Gastroesophageal sphincter (tissue), 4 donors: ENCODE measurements around the gene CINP. TPM values are rescaled to one million over a fixed set of nuclear protein-coding genes. Genes with fewer than 3 reads are reported as not detected.

Experiments used
- ATAC-seq: fragments of 150-250 bp; one replicate; pipeline ENCODE4 v1.9.1; 2016; ENCODE audit warnings: mild to moderate bottlenecking, moderate library complexity
- H3K27ac ChIP-seq, 4 donors: fragments of 200-600 bp; sonication (generic) in 3 of 4; 1 replicate in 3 of 4; 2 replicates in 1 of 4; pipeline ENCODE4 v1.5.1; 2016 to 2019
- H3K27me3 ChIP-seq: fragments of 200-600 bp; sonication (generic); one replicate; pipeline ENCODE4 v1.5.1; 2019
- H3K36me3 ChIP-seq, 2 donors: fragments of 200-600 bp; sonication (generic); one replicate each; pipeline ENCODE4 v1.5.1; 2019; ENCODE audit warnings: control low read depth in 1 of 2
- H3K4me1 ChIP-seq, 3 donors: fragments of 200-600 bp; sonication (generic); 1 replicate in 2 of 3; 2 replicates in 1 of 3; pipeline ENCODE4 v1.5.1; 2016 to 2019; ENCODE audit warnings: control low read depth in 2 of 3
- H3K4me3 ChIP-seq, 2 donors: fragments of 200-600 bp; sonication (generic); one replicate each; pipeline ENCODE4 v1.5.1; 2019; ENCODE audit warnings: mild to moderate bottlenecking in 1 of 2, moderate library complexity in 1 of 2
- H3K9me3 ChIP-seq, 3 donors: fragments of 200-600 bp; sonication (generic); one replicate each; pipeline ENCODE4 v1.5.1; 2017 to 2019; ENCODE audit warnings: control low read depth in 2 of 3
- CTCF ChIP-seq, 4 experiments: fragments of 200-600 bp in 2 of 4; fragments of 450-650 bp in 2 of 4; sonication (generic) in 1 of 4; IDR thresholded peaks; one replicate each; pipeline ENCODE4 v1.5.1; 2017 to 2019; ENCODE audit warnings: antibody characterized with exemption in 4 of 4, mild to moderate bottlenecking in 2 of 4, moderate library complexity in 2 of 4
- EP300 ChIP-seq: sonication (generic); formaldehyde crosslinking; IDR thresholded peaks from one replicate; pipeline ENCODE4 v1.6.1; 2017; ENCODE audit warnings: antibody characterized with exemption, mild to moderate bottlenecking
- POLR2A ChIP-seq, 2 donors: fragments of 450-650 bp; IDR thresholded peaks; one replicate each; pipeline ENCODE4 v1.6.1; 2017; ENCODE audit warnings: antibody characterized with exemption in 2 of 2, mild to moderate bottlenecking in 2 of 2, moderate library complexity in 1 of 2
- POLR2AphosphoS5 ChIP-seq: sonication (generic); formaldehyde crosslinking; IDR thresholded peaks from one replicate; pipeline ENCODE4 v1.6.1; 2017; ENCODE audit warnings: antibody characterized with exemption
- WGBS, 2 donors: methylation state at CpG; one replicate each; pipeline ENCODE4 v1.1.5; 2018; ENCODE audit warnings: low coverage in 1 of 2; 5-methylcytosine and 5-hydroxymethylcytosine counted together
- total RNA-seq, 4 donors: library from RNA; depleted of rRNA; stranded (reverse); fragments of >200 nt; gene quantifications; one replicate each; pipeline ENCODE4 v1.1.0, GENCODE V29; 2016

The CINP gene
- total RNA-seq, result 10 to 100 TPM; 26.3 to 52.1 (median 29.3) TPM

GRCh38 chr14:102362545-102363181 is at the start of gene CINP, which contains the start of gene TECPR2:
Gene CINP (minus strand): TSS chr14:102362890. CDS start chr14:102362851, 39 bp downstream.
Gene TECPR2 (plus strand): TSS chr14:102362941. CDS start chr14:102376722, 13,781 bp downstream.
- H3K27me3 ChIP-seq, result no peaks in the 10 kb centered on the region

GRCh38 chr14:102408724-102409123 is 46.0 kb upstream of the CINP start:
- TF ChIP-seq POLR2AphosphoS5, result peak; percentile 77
- TF ChIP-seq CTCF (IDR thresholded peaks at IDR 0.05), result no peak
- no peak for TF ChIP-seq EP300
- no peak for TF ChIP-seq POLR2A (IDR thresholded peaks at IDR 0.05)
- H3K9me3 ChIP-seq, result peaks cover 0 to 1% (median 0%) of the 10 kb centered on the region in 3 donors
- peaks cover 0 to 26% of the 10 kb centered on the region in 2 donors for H3K36me3 ChIP-seq
- no peaks in the 10 kb centered on the region for H3K27me3 ChIP-seq
- peak; percentile 79 for ATAC-seq
- H3K4me3 ChIP-seq, result no peak overlapping the region
- H3K27ac ChIP-seq, result peak overlapping the region; percentile 87 to 99 (median 90)
- H3K4me1 ChIP-seq, result peaks cover 5 to 37% (median 6%) of the 10 kb centered on the region in 3 donors

More at GRCh38 chr14:102362545-102363181, at the start of gene CINP, which contains the start of gene TECPR2:
- ATAC-seq, result peak; percentile 100
- peaks cover 0 to 25% of the 10 kb centered on the region in 2 donors for H3K36me3 ChIP-seq
- no peaks in the 10 kb centered on the region for H3K9me3 ChIP-seq
- H3K27ac ChIP-seq, result peak within 1 kb of the TSS; percentile 81 to 99 (median 98)
- H3K4me3 ChIP-seq, result peak within 1 kb of the TSS; percentile 65 to 78
- WGBS, 2 donors, result 0% methylated on average over 1 of the region's 58 CpGs; no CpG with 5 or more reads in 1 of the 2 donors
- TF ChIP-seq EP300 (no peak), POLR2A (IDR thresholded peaks at IDR 0.05) (peak; percentile 94 to 95), CTCF (IDR thresholded peaks at IDR 0.05) (no peak), POLR2AphosphoS5 (peak; percentile 74)
- peaks cover 10 to 58% (median 13%) of the 10 kb centered on the region in 3 donors for H3K4me1 ChIP-seq

GRCh38 chr14:102407258-102407657 is 44.6 kb upstream of the CINP start:
- Histone ChIP-seq H3K27ac (peak overlapping the region; percentile 87 to 99 (median 90)), H3K27me3 (no peaks in the 10 kb centered on the region), H3K4me1 (peaks cover 5 to 37% (median 6%) of the 10 kb centered on the region in 3 donors), H3K9me3 (peaks cover 0 to 16% (median 0%) of the 10 kb centered on the region in 3 donors), H3K36me3 (peaks cover 0 to 28% of the 10 kb centered on the region in 2 donors), H3K4me3 (no peak overlapping the region)
- peak; percentile 63 for ATAC-seq
- WGBS, 2 donors, result 32 to 56% methylated on average over 3 to 5 of the region's 7 CpGs
- TF ChIP-seq POLR2AphosphoS5 (peak; percentile 47), CTCF (IDR thresholded peaks at IDR 0.05) (no peak), POLR2A (IDR thresholded peaks at IDR 0.05) (no peak)

GRCh38 chr14:102403028-102403427 is 40.3 kb upstream of the CINP start:
- no peak overlapping the region for H3K27ac ChIP-seq
- H3K4me3 ChIP-seq, result no peak overlapping the region
- H3K9me3 ChIP-seq, result peaks cover 0 to 16% (median 0%) of the 10 kb centered on the region in 3 donors
- H3K27me3 ChIP-seq, result no peaks in the 10 kb centered on the region
- ATAC-seq, result no peak
- H3K4me1 ChIP-seq, result peaks cover 0 to 18% (median 3%) of the 10 kb centered on the region in 3 donors
- peaks cover 0 to 21% of the 10 kb centered on the region in 2 donors for H3K36me3 ChIP-seq
- TF ChIP-seq POLR2AphosphoS5 (no peak), POLR2A (IDR thresholded peaks at IDR 0.05) (no peak), EP300 (no peak), CTCF (IDR thresholded peaks at IDR 0.05) (no peak)

GRCh38 chr14:102396521-102396920 is 33.8 kb upstream of the CINP start:
- Histone ChIP-seq H3K9me3 (no peaks in the 10 kb centered on the region), H3K27ac (no peak overlapping the region), H3K4me1 (peaks cover 0 to 15% (median 0%) of the 10 kb centered on the region in 3 donors), H3K36me3 (peaks cover 0 to 29% of the 10 kb centered on the region in 2 donors), H3K27me3 (no peaks in the 10 kb centered on the region), H3K4me3 (no peak overlapping the region)
- no peak for ATAC-seq
- TF ChIP-seq POLR2AphosphoS5 (no peak), CTCF (IDR thresholded peaks at IDR 0.05) (no peak), POLR2A (IDR thresholded peaks at IDR 0.05) (no peak), EP300 (no peak)
- 73% methylated on average over 6 of the region's 7 CpGs; no CpG with 5 or more reads in 1 of the 2 donors for WGBS, 2 donors
